MM.1S (cell line): ENCODE data around the gene FRMD7.

Experiments used
- DNase-seq: peaks from one replicate; pipeline ENCODE4 v3.0.0-alpha.2; 2015
- H2AFZ ChIP-seq: fragments of 300-600 bp; sonication (generic); 2 replicates; pipeline ENCODE4 v1.6.0; 2016; ENCODE audit warnings: antibody characterized with exemption, low read length
- H3F3A ChIP-seq: fragments of 300-600 bp; sonication (generic); 2 replicates; pipeline ENCODE4 v1.6.1; 2016; ENCODE audit warnings: mild to moderate bottlenecking, antibody characterized with exemption, low read length, moderate library complexity, mixed read lengths; ENCODE audit not compliant: insufficient read depth
- H3K27ac ChIP-seq: fragments of 300-600 bp; sonication (generic); 2 replicates; pipeline ENCODE4 v1.5.1; 2016; ENCODE audit warnings: mild to moderate bottlenecking, low read length
- H3K27me3 ChIP-seq: fragments of 300-600 bp; sonication (generic); replicated peaks from 2 replicates; pipeline ENCODE4 v1.6.0; 2016; ENCODE audit warnings: low read length; ENCODE audit not compliant: insufficient read depth
- H3K36me3 ChIP-seq: fragments of 300-600 bp; sonication (generic); replicated peaks from 2 replicates; pipeline ENCODE4 v1.6.1; 2016; ENCODE audit warnings: mild to moderate bottlenecking, low read length, mixed read lengths; ENCODE audit not compliant: insufficient read depth
- H3K4me1 ChIP-seq: fragments of 300-600 bp; sonication (generic); 2 replicates; pipeline ENCODE4 v1.6.1; 2016; ENCODE audit warnings: low read length, mixed read lengths
- H3K4me2 ChIP-seq: fragments of 300-600 bp; sonication (generic); 2 replicates; pipeline ENCODE4 v1.6.0; 2016; ENCODE audit warnings: low read depth, low read length
- H3K4me3 ChIP-seq: fragments of 300-600 bp; sonication (generic); 2 replicates; pipeline ENCODE4 v1.5.1; 2016; ENCODE audit warnings: low read length, mixed read lengths
- H3K79me2 ChIP-seq: fragments of 300-600 bp; sonication (generic); 2 replicates; pipeline ENCODE4 v1.6.1; 2016; ENCODE audit warnings: mixed run types, low read length, mixed read lengths
- H3K9ac ChIP-seq: fragments of 300-600 bp; sonication (generic); 2 replicates; pipeline ENCODE4 v1.6.1; 2016; ENCODE audit warnings: low read length, mixed read lengths
- H3K9me2 ChIP-seq: fragments of 300-600 bp; sonication (generic); replicated peaks from 2 replicates; pipeline ENCODE4 v1.6.1; 2016; ENCODE audit warnings: mild to moderate bottlenecking, low read length, mixed read lengths; ENCODE audit not compliant: insufficient read depth
- H3K9me3 ChIP-seq: fragments of 300-600 bp; sonication (generic); replicated peaks from 2 replicates; pipeline ENCODE4 v1.6.1; 2016; ENCODE audit warnings: mild to moderate bottlenecking, low read length, mixed read lengths; ENCODE audit not compliant: insufficient read depth
- H4K20me1 ChIP-seq: fragments of 300-600 bp; sonication (generic); 2 replicates; pipeline ENCODE4 v1.6.1; 2016; ENCODE audit warnings: mild to moderate bottlenecking, low read length, moderate library complexity, mixed read lengths; ENCODE audit not compliant: insufficient read depth
- CTCF ChIP-seq: fragments of 300-600 bp; sonication (generic); IDR thresholded peaks from 2 replicates; pipeline ENCODE4 v1.5.1; 2016; ENCODE audit warnings: antibody characterized with exemption, low read length, mixed read lengths
- EZH2 ChIP-seq: fragments of 300-600 bp; sonication (generic); optimal IDR thresholded peaks from 2 replicates; pipeline ENCODE3; 2017; ENCODE audit warnings: low read depth, mild to moderate bottlenecking, antibody characterized with exemption, low read length, mixed read lengths
- EZH2phosphoT487 ChIP-seq: fragments of 300-600 bp; sonication (generic); IDR thresholded peaks from 2 replicates; pipeline ENCODE4 v1.6.1; 2018; ENCODE audit warnings: antibody characterized with exemption, low read length

The FRMD7 gene

GRCh38 chrX:132119821-132120515 lies 7.9 kb downstream of the FRMD7 start:
- no peak overlapping the region for H3K27ac ChIP-seq
- H3K36me3 ChIP-seq = no peaks in the 10 kb centered on the region
- H3K4me1 ChIP-seq = no peaks in the 10 kb centered on the region
- no peaks in the 10 kb centered on the region for H3K79me2 ChIP-seq
- H3K9me2 ChIP-seq = no peaks in the 10 kb centered on the region
- H3K9ac ChIP-seq = no peak overlapping the region
- H3K4me3 ChIP-seq = no peak overlapping the region
- TF ChIP-seq CTCF (no peak), EZH2phosphoT487 (no peak), EZH2 (no peak)
- no peaks in the 10 kb centered on the region for H4K20me1 ChIP-seq
- H3K27me3 ChIP-seq = no peaks in the 10 kb centered on the region
- no peak for DNase-seq
- no peaks in the 10 kb centered on the region for H3K9me3 ChIP-seq
- no peak overlapping the region for H2AFZ ChIP-seq
- H3K4me2 ChIP-seq = no peak overlapping the region
- no peaks in the 10 kb centered on the region for H3F3A ChIP-seq

- TF ChIP-seq EZH2 (no peak), EZH2phosphoT487 (no peak), CTCF (no peak)
- no peak overlapping the region for H3K9ac ChIP-seq
- H3K36me3 ChIP-seq = no peaks in the 10 kb centered on the region
- H3K4me1 ChIP-seq = no peaks in the 10 kb centered on the region
- H3F3A ChIP-seq = no peaks in the 10 kb centered on the region
- no peak overlapping the region for H2AFZ ChIP-seq
- no peak for DNase-seq
- no peak overlapping the region for H3K4me3 ChIP-seq
- H3K79me2 ChIP-seq = no peaks in the 10 kb centered on the region
- no peaks in the 10 kb centered on the region for H4K20me1 ChIP-seq
- no peaks in the 10 kb centered on the region for H3K27me3 ChIP-seq
- no peaks in the 10 kb centered on the region for H3K9me3 ChIP-seq
- H3K4me2 ChIP-seq = no peak overlapping the region
- H3K27ac ChIP-seq = no peak overlapping the region
- H3K9me2 ChIP-seq = no peaks in the 10 kb centered on the region
These were observed 8.5 kb downstream of the FRMD7 start for GRCh38 chrX:132119283-132119682.

GRCh38 chrX:132118358-132118757 lies 9.5 kb downstream of the FRMD7 start:
- no peaks in the 10 kb centered on the region for H3K36me3 ChIP-seq
- H3K4me2 ChIP-seq = no peak overlapping the region
- no peaks in the 10 kb centered on the region for H3F3A ChIP-seq
- no peaks in the 10 kb centered on the region for H3K79me2 ChIP-seq
- no peak overlapping the region for H3K27ac ChIP-seq
- H3K9me2 ChIP-seq = no peaks in the 10 kb centered on the region
- TF ChIP-seq CTCF (no peak), EZH2phosphoT487 (no peak), EZH2 (no peak)
- no peaks in the 10 kb centered on the region for H4K20me1 ChIP-seq
- H3K9me3 ChIP-seq = no peaks in the 10 kb centered on the region
- no peaks in the 10 kb centered on the region for H3K27me3 ChIP-seq
- H3K4me3 ChIP-seq = no peak overlapping the region
- no peak overlapping the region for H2AFZ ChIP-seq
- no peaks in the 10 kb centered on the region for H3K4me1 ChIP-seq
- DNase-seq = no peak
- H3K9ac ChIP-seq = no peak overlapping the region
